ENCODE measurements around the gene SERPINB3.
"Not testable (repeated sequence)": the region's sequence is repeated elsewhere in the genome, so short reads cannot be mapped to it uniquely, and the experiment has no call there.

SERPINB3 gene

DNA sequence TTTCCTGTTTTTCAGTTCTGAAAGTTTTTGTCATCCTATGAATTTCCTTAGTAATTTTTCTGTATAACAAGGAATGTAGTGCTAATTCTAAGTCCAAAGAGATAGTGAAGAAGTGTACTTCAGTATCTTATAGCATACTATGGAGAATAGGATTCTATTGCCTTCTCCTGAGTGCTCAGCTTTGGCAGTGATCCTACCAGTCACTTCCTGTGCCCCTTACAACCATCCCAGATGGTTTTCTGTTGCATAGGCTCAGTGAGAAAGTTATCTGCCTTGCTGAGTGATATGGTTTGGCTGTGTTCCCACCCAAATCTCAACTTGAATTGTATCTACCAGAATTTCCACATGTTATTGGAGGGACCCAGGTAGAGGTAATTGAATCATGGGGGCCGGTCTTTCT lies 17.0 kb downstream of the SERPINB3 start:
- not testable (repeated sequence) for FAIRE-seq

DNA sequence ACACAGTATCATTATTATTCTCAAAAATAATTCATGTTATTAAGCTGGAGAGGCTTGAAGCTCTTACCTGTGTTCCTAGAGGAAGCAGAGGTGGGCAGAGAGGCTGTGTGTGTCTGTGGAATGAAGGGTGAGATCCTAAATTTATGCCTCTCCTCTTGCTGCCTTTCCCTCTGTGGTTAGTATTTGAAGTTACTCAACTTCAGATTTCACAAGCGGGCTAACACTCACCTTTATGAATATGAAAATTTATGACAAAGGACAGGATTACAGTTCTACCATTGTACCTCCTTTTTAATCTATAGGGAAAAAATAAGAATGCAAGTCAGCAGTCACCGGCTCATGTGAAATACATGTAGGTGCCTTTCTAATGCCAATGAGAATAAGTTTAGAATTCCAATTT lies 17.6 kb downstream of the SERPINB3 start, which contains the start of gene SERPINB4:
Gene SERPINB4, minus strand, starts transcription at position 115 of the 400 bp plus-strand sequence. CDS start 679 bp downstream, outside the sequence.
- FAIRE-seq = peak; percentile 21

DNA sequence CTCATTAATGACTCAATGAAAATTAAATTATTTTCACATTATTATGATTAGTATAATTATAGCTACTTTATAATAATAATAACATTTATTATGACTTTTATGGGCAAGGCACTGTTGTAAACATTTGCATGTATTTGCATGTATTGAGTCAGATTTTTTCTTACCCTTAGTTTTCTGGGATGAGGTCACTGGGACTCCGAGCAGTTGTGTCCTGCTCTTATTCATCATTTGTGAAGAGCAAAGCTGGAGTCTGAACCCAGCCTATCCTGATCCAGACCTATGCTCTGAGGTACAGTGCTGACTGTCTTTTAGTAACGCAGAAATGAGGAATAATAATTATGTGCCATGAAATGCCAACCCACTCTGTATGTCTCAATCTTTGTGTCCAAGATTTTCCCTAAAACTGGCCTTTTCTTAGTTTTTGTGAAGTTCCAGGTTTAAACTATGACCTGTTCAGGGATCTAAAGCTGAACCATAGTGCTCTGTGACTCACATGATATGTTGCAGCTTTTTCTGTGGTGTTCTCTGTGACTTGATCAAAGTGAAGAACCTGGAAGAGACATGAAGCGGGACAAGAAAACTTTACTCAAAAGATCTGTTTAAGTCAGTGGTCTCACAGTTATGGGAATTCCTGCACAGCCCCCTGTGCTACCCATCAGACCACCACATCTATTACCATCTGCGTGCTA lies 18.9 kb downstream of the SERPINB3 start:
- not testable (repeated sequence) for FAIRE-seq

DNA sequence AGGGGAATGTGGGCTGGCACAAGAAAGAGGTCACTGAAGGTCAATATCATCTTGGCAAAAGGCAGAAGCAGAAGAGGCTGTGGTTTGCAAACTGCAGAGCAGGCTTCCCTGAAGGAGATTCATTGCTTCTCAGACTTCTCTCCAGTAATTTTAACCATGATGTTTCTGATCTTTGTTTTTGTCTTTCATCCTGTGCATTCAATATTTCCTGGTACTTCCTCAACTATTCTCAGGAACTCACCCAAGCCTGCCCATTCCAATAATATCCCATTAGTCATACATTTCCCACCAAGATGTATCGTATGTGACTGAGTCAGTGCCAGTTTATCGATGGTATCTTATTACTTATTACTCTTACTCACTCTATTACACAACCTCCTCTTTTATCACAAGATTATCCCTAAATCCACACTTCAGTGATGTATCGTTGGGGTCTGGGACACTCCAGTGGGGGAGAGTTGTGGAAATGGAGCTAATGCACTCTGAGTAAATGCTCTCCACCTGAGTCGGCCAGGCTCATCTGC lies 20.5 kb downstream of the SERPINB3 start:
- FAIRE-seq = not testable (repeated sequence)

DNA sequence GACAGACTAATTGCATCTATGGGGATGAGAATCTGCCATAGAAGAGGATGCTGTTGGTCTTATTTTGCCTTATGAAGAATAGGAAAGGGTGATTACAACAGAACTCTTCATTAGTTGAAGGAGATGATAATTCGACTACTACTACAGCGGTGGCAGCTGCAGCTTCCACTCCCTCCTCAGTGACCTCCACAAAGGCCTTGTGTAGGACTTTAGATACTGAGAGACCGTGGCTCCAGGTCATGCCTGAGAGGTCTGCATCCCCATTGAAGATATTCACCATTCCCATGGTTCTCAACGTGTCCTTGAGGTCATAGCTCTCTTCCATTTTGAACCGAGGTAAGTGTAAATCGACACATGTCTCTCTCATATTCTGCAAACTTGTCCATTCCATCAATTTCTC lies 24.0 kb downstream of the SERPINB3 start:
- no peak for FAIRE-seq

DNA sequence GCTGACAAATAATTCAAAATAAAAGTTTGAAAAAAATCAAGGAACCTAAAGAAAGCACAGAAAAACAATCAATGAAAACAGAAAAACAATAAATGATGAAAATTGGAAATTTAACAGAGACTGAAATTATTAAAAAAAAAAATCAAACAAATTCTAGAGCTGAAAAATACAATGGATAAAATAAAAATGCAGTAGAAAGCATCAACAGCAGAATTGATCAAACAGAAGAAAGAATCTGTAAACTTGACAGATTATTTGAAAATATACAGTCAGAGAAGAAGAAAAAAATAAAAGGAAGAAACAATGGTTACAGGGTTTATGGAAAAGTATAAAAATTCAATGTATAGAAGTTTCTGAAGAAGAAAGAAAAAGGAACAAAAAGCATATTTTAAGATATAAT lies 33.9 kb downstream of the SERPINB3 start:
- no peak for FAIRE-seq

DNA sequence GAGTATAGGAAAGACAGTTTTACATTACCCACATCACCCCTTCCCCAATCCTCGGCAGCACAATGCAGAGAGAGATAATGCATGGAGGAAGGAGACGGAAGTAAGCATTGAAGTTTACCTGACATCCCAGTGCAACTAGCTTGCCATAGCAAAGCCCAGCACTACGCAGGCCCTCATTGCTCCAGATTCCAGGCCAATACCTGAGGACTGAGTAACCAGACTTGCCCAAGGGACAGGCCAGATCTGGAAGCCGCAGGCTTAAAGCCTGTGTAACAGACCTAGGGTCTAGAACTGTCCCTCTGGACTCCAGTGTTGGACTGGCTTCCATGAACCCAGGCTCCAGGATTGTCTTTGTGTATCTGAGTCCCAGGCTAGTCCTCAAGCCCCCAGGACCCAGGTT lies 35.3 kb downstream of the SERPINB3 start:
- no peak for FAIRE-seq

DNA sequence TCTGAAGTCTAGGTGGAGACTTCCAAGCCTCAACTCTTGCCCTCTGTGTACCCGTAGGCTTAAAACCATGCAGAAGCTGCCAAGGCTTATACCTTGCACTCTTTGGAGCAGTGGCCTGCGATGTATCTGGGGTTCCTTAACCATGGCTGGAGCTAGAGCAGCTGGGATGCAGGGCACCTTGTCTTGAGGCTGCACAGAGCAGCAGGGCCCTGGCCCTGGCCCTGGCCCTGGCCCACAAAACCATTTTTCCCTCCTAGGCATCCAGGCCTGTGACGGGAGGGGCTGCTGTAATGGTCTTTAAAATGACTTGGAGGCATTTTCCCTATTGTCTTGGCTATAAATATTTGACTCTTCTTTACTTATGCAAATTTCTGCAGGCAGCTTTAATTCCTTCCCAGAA lies 36.8 kb downstream of the SERPINB3 start:
- no peak for FAIRE-seq

DNA sequence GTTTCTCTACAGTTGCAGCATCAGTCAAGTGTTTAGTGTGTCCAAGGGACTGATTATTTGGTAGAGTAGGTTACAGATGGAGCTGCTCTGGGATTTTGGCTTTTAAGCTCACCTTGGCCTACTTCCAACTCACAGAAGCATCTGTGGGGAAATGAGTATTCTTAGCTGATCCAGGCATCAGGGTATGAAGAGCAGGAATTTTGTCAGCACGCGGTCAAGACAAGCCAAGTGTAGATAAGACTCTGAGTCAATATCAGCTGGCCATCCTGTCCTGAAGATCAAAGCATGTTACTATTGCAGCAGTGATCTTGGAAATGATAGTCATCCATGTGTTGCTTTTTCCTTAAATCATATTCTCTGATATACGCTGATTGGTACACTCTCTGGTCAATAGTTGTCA lies 42.0 kb downstream of the SERPINB3 start:
- FAIRE-seq = no peak

DNA sequence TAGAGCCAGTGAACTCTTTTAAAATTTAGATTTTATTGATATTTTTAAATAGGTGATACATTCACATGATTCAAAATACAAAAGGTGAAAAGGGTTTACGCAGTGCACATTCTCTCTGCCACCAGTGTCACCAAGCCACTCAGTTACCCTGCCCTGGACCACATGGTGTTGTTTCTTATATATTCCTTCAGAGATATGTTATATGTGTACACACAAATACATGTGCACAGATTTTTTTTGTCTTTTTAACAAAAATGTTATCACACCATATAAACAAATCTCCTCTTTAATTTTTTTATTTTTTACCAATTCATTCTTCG lies 43.8 kb downstream of the SERPINB3 start:
- no peak for FAIRE-seq

DNA sequence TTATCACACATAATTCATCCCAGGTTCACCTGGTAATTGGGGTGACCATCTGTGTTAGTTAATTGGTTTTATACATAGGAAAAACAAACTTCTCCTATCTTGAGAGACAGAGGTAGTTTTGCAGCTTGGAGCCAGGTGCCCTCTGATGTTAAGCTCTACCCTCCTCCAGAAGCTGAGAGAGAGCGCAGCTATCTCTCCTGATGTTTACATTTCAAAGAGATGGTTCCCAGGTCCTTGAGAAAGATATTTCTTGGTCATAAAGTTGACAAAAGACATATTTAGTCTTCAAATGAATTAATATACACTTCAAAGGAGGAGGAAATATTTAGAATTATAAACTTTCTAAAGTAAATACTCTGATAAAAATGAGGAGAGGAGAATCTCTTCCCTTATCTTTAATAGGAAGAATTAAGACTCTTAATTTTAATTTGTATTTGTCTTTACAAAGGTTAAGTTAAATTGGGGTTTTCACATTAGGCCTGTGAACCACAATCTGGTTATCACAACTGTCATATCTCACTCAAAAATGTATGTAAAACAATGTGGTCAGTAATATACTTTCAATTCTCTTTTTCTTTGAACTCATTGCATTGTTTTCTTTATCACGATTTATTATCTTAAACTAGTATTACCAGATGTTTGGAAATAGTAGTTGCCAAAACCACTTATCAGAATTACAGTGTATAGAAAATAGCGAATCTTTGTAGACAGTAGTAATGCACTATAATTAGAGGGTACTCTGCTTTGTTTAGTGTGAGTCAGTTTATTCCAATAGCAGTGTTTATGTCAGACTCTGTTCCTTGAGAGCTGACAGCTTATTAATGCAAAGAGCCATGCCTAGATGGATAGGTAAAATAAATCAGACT lies 44.4 kb downstream of the SERPINB3 start:
- peak; percentile 95 for FAIRE-seq

DNA sequence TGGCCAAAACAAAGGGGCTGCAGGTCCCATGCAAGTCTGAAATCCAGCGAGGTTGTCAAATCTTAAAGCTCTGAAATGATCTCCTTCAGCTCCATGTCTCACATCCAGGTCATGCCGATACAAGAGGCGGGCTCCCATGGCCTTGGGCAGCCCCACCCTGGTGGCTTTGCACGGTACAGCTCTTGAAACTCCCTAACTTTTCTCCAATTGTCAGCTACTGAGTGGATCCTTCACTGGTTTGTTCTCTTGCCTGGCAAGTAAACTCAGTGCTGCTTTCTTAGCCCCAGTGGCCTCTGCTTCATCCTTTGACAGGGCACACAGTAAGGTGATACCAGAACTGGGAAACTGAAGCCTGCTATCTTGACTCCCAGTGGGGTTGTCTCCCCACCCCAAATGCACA lies 48.3 kb downstream of the SERPINB3 start:
- FAIRE-seq = no peak

DNA sequence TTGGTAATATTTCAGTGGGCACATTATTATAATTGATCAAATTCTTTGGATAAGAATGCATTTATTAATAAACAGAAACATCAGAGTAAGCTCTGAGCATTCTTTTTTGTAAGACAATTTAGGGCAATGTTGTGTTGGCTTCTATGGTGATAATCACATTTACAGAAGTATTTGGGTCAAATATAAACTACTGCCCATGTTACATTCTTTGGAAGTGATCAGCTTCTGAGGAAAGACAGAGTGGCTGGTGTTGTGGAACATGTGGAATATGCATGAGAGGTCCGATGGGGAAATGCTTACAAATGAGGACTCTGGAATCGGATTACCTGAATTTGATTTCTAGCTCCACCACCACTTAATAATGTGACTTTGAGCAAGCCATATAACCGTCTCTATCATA lies 55.2 kb downstream of the SERPINB3 start:
- no peak for FAIRE-seq
